Mucosa of rectum (tissue), 2 donors: Measurements from ENCODE around the gene ARL5B.
"Not testable (repeated sequence)": the region's sequence is repeated elsewhere in the genome, so short reads cannot be mapped to it uniquely, and the experiment has no call there.

Source experiments
- H3K27ac ChIP-seq, 2 donors: one replicate each; pipeline ENCODE4 v1.7.0; 2013; ENCODE audit warnings: inconsistent platforms in 2 of 2, low read depth in 2 of 2, low read length in 2 of 2
- H3K27me3 ChIP-seq, 2 donors: one replicate each; pipeline ENCODE4 v1.7.0; 2013; ENCODE audit warnings: low read length in 2 of 2; ENCODE audit not compliant: control insufficient read depth in 2 of 2, insufficient read depth in 2 of 2
- H3K36me3 ChIP-seq, 2 donors: one replicate each; pipeline ENCODE4 v1.7.0; 2013; ENCODE audit warnings: low read length in 2 of 2; ENCODE audit not compliant: control insufficient read depth in 2 of 2, insufficient read depth in 2 of 2
- H3K4me1 ChIP-seq, 2 donors: one replicate each; pipeline ENCODE4 v1.7.0; 2013; ENCODE audit warnings: low read length in 2 of 2, mild to moderate bottlenecking in 1 of 2; ENCODE audit not compliant: control insufficient read depth in 2 of 2, insufficient read depth in 2 of 2
- H3K4me3 ChIP-seq, 2 donors: one replicate each; pipeline ENCODE4 v1.7.0; 2013; ENCODE audit warnings: low read length in 2 of 2
- H3K9ac ChIP-seq, 2 donors: one replicate each; pipeline ENCODE4 v1.7.0; 2013; ENCODE audit warnings: low read length in 2 of 2, low read depth in 1 of 2, mild to moderate bottlenecking in 1 of 2
- H3K9me3 ChIP-seq, 2 donors: one replicate each; pipeline ENCODE4 v1.7.0; 2013; ENCODE audit warnings: low read length in 2 of 2; ENCODE audit not compliant: control insufficient read depth in 2 of 2
- donor health status: healthy.
- donor health status: Normal muscosa, but diverticular disease.

The ARL5B gene

GRCh38 chr10:18659125-18659818 lies at the start of gene ARL5B:
Gene ARL5B (plus strand): TSS chr10:18659431. CDS start chr10:18659638, 207 bp downstream.
- no peaks in the 10 kb centered on the region for H3K9me3 ChIP-seq
- peak within 1 kb of the TSS; percentile 95 for H3K9ac ChIP-seq
- peak within 1 kb of the TSS; percentile 97 for H3K27ac ChIP-seq
- H3K36me3 ChIP-seq: no peaks in the 10 kb centered on the region
- H3K4me1 ChIP-seq: peaks cover 12 to 19% of the 10 kb centered on the region in 2 donors
- peak within 1 kb of the TSS; percentile 88 to 91 for H3K4me3 ChIP-seq
- no peaks in the 10 kb centered on the region for H3K27me3 ChIP-seq

DNA sequence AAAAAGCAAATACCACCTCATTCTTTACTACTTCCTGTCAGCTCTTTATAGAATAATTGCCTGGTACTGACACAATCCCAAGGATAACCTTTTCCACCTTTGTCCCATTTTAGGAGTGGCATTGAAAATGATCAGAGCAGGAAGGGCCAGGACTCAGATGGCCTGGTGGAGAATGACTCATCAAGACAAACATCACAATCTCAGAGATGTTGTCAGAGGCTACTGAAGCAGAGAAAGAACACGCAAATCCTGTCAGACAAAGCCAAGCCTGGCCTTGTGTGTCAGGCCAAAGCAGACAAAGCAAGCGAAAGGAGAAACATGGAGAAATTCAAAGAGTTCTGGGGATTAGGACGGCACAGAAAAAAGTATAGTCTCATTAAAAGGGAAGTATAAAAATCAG lies 48.7 kb upstream of the ARL5B start:
- Histone ChIP-seq H3K27me3 (no peaks in the 10 kb centered on the region), H3K4me3 (no peak overlapping the region), H3K4me1 (peaks cover 4% of the 10 kb centered on the region in 2 donors), H3K36me3 (peaks cover 0 to 3% of the 10 kb centered on the region in 2 donors), H3K9me3 (no peaks in the 10 kb centered on the region), H3K9ac (no peak overlapping the region), H3K27ac (peak overlapping the region; percentile 73 to 82)

DNA sequence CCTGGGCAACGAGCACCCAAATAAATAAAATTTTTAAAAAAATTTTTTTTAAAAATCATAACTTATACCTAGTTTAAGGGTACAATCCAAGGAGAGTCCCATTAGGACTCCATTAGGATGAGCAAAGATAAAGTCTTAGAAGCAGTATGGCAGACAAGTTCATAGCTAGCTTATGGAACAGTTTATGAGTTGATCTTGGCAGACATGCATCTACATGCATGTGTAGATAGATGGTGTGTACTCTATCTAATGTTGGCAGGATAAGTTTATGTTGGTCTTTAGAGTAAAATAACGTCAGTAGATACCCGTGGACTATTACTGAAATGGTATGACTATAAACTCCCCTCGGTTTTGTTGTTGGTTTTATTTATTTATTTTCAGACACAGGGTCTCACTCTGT lies 48.1 kb upstream of the ARL5B start:
- H3K36me3 ChIP-seq: peaks cover 0 to 3% of the 10 kb centered on the region in 2 donors
- H3K4me3 ChIP-seq: no peak overlapping the region
- no peaks in the 10 kb centered on the region for H3K9me3 ChIP-seq
- H3K27me3 ChIP-seq: no peaks in the 10 kb centered on the region
- peaks cover 4% of the 10 kb centered on the region in 2 donors for H3K4me1 ChIP-seq
- no peak overlapping the region for H3K9ac ChIP-seq
- H3K27ac ChIP-seq: peak overlapping the region in 1 of 2 donors; percentile 73

DNA sequence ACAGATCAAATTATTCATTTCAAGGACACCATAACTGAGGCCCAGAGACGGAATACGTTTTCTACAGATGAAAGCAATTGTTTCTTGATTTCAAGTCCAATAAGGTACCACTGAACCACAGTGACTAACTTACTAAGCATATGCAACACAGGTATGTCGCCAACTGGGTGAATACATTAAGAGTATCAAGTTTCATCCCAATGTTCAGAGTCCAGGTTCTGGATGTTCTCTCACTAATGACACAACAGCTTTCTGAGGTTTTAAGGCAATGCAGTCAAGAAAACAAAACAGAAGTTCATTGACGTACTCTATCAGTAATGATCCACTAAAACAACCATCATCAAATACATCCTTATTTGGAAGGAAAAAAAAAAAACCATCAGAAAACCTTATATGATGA lies 43.6 kb upstream of the ARL5B start:
- Histone ChIP-seq H3K9me3 (no peaks in the 10 kb centered on the region), H3K4me3 (no peak overlapping the region), H3K9ac (no peak overlapping the region), H3K36me3 (peaks cover 0 to 3% of the 10 kb centered on the region in 2 donors), H3K27me3 (no peaks in the 10 kb centered on the region), H3K27ac (no peak overlapping the region), H3K4me1 (peaks cover 3% of the 10 kb centered on the region in 2 donors)

GRCh38 chr10:18616337-18616736 lies 42.9 kb upstream of the ARL5B start:
- no peak overlapping the region for H3K9ac ChIP-seq
- H3K27ac ChIP-seq: no peak overlapping the region
- H3K4me3 ChIP-seq: no peak overlapping the region
- no peaks in the 10 kb centered on the region for H3K4me1 ChIP-seq
- peaks cover 0 to 3% of the 10 kb centered on the region in 2 donors for H3K36me3 ChIP-seq
- no peaks in the 10 kb centered on the region for H3K9me3 ChIP-seq
- H3K27me3 ChIP-seq: no peaks in the 10 kb centered on the region

DNA sequence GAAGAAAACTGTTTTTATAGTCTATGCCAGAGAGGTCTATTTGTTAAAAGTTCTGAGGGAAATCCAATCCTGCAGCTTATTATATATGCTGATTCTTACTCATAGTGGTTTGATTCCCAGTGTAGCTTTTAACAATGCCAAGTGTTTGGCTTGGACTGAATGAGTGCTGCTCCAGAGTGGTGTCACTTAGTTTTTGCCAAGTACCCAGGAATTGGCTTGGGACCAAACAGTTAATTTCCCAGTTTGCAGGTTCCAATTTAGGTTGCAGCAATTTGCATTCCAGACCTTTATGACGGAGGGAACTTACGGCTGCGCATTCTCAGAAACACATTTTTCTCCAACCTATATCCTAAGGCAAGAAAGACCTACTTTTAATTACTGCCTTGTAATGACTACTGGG lies 40.2 kb upstream of the ARL5B start:
- no peak overlapping the region for H3K4me3 ChIP-seq
- H3K27ac ChIP-seq: no peak overlapping the region

GRCh38 chr10:18620856-18621255 lies 38.4 kb upstream of the ARL5B start:
- Histone ChIP-seq H3K36me3 (peaks cover 3 to 5% of the 10 kb centered on the region in 2 donors), H3K4me3 (no peak overlapping the region), H3K27ac (no peak overlapping the region), H3K9me3 (no peaks in the 10 kb centered on the region), H3K9ac (no peak overlapping the region), H3K4me1 (no peaks in the 10 kb centered on the region), H3K27me3 (no peaks in the 10 kb centered on the region)

More for the DNA sequence above, 40.2 kb upstream of the ARL5B start:
- no peaks in the 10 kb centered on the region for H3K4me1 ChIP-seq
- H3K27me3 ChIP-seq: no peaks in the 10 kb centered on the region
- H3K36me3 ChIP-seq: peaks cover 5 to 6% of the 10 kb centered on the region in 2 donors
- H3K9me3 ChIP-seq: no peaks in the 10 kb centered on the region
- no peak overlapping the region for H3K9ac ChIP-seq

- not testable (repeated sequence) for H3K27ac ChIP-seq, H3K36me3 ChIP-seq, H3K9me3 ChIP-seq, H3K27me3 ChIP-seq, H3K4me1 ChIP-seq, H3K9ac ChIP-seq, H3K4me3 ChIP-seq
These were observed 35.6 kb upstream of the ARL5B start for GRCh38 chr10:18623671-18624070.

- Histone ChIP-seq H3K9ac (no peak overlapping the region), H3K27me3 (no peaks in the 10 kb centered on the region), H3K4me1 (peaks cover 0 to 4% of the 10 kb centered on the region in 2 donors), H3K27ac (no peak overlapping the region), H3K9me3 (no peaks in the 10 kb centered on the region), H3K4me3 (no peak overlapping the region), H3K36me3 (peaks cover 3 to 5% of the 10 kb centered on the region in 2 donors)
These were observed 33.3 kb upstream of the ARL5B start for GRCh38 chr10:18625886-18626285.

- H3K9ac ChIP-seq: peak overlapping the region; percentile 60 to 78
- H3K36me3 ChIP-seq, H3K4me1 ChIP-seq, H3K27me3 ChIP-seq, H3K9me3 ChIP-seq: not testable (repeated sequence)
- peak overlapping the region; percentile 76 to 77 for H3K27ac ChIP-seq
- peak overlapping the region; percentile 60 to 75 for H3K4me3 ChIP-seq
These were observed 31.7 kb upstream of the ARL5B start for GRCh38 chr10:18627452-18628018.
